ENCODE measurements around the gene ZFP3. TPM values are rescaled to one million over a fixed set of nuclear protein-coding genes. Genes with fewer than 3 reads are reported as not detected.
"Not testable (repeated sequence)": the region's sequence is repeated elsewhere in the genome, so short reads cannot be mapped to it uniquely, and the experiment has no call there.

The ZFP3 gene
- total RNA-seq, 1 donor, result 3.6 TPM

- no peaks in the 10 kb centered on the region for H3K36me3 ChIP-seq (ENCODE audit: insufficient read depth, low read length)
- H3K9me3 ChIP-seq (ENCODE audit: low read depth, low read length), result no peaks in the 10 kb centered on the region
- no peaks in the 10 kb centered on the region for H4K20me1 ChIP-seq (ENCODE audit: insufficient read depth, low read length)
- no peak overlapping the region for H2AFZ ChIP-seq (ENCODE audit: low read length)
- DNase-seq (ENCODE audit: insufficient read length, low spot score, missing footprints), result no peak
- H3K4me2 ChIP-seq (ENCODE audit: insufficient read depth, low read length), result no peak overlapping the region
- H3K4me1 ChIP-seq (ENCODE audit: insufficient read depth, low read length), result no peaks in the 10 kb centered on the region
- no peak overlapping the region for H3K27ac ChIP-seq (ENCODE audit: low read depth, low read length)
- no peaks in the 10 kb centered on the region for H3K79me2 ChIP-seq (ENCODE audit: insufficient read depth, low read length)
- no peak overlapping the region for H3K4me3 ChIP-seq (ENCODE audit: insufficient read depth, low read length)
- no peaks in the 10 kb centered on the region for H3K27me3 ChIP-seq (ENCODE audit: insufficient read depth, low read length)
- no peak for TF ChIP-seq CTCF (IDR thresholded peaks at IDR 0.05; ENCODE audit: extremely low read depth, low read depth, low read length)
Measured at GRCh38 chr17:5065227-5065744, 13.0 kb upstream of the ZFP3 start.

GRCh38 chr17:5068236-5068635 lies 10.0 kb upstream of the ZFP3 start:
- DNase-seq (ENCODE audit: insufficient read length, low spot score, missing footprints), result no peak

GRCh38 chr17:5069724-5070123 lies 8.5 kb upstream of the ZFP3 start:
- Histone ChIP-seq H3K4me3 (ENCODE audit: insufficient read depth, low read length) (no peak overlapping the region), H3K9me3 (ENCODE audit: low read depth, low read length) (no peaks in the 10 kb centered on the region), H4K20me1 (ENCODE audit: insufficient read depth, low read length) (no peaks in the 10 kb centered on the region), H2AFZ (ENCODE audit: low read length) (no peak overlapping the region), H3K27me3 (ENCODE audit: insufficient read depth, low read length) (no peaks in the 10 kb centered on the region), H3K79me2 (ENCODE audit: insufficient read depth, low read length) (no peaks in the 10 kb centered on the region), H3K27ac (ENCODE audit: low read depth, low read length) (no peak overlapping the region), H3K36me3 (ENCODE audit: insufficient read depth, low read length) (no peaks in the 10 kb centered on the region), H3K4me2 (ENCODE audit: insufficient read depth, low read length) (no peak overlapping the region), H3K4me1 (ENCODE audit: insufficient read depth, low read length) (no peaks in the 10 kb centered on the region)
- TF ChIP-seq CTCF (IDR thresholded peaks at IDR 0.05; ENCODE audit: extremely low read depth, low read depth, low read length), result no peak
- no peak for DNase-seq (ENCODE audit: insufficient read length, low spot score, missing footprints)

More at GRCh38 chr17:5068236-5068635, 10.0 kb upstream of the ZFP3 start:
- Histone ChIP-seq H4K20me1 (ENCODE audit: insufficient read depth, low read length) (no peaks in the 10 kb centered on the region), H3K9me3 (ENCODE audit: low read depth, low read length) (no peaks in the 10 kb centered on the region), H2AFZ (ENCODE audit: low read length) (no peak overlapping the region), H3K4me3 (ENCODE audit: insufficient read depth, low read length) (no peak overlapping the region), H3K27ac (ENCODE audit: low read depth, low read length) (no peak overlapping the region), H3K36me3 (ENCODE audit: insufficient read depth, low read length) (no peaks in the 10 kb centered on the region), H3K79me2 (ENCODE audit: insufficient read depth, low read length) (no peaks in the 10 kb centered on the region), H3K4me1 (ENCODE audit: insufficient read depth, low read length) (no peaks in the 10 kb centered on the region), H3K4me2 (ENCODE audit: insufficient read depth, low read length) (no peak overlapping the region), H3K27me3 (ENCODE audit: insufficient read depth, low read length) (no peaks in the 10 kb centered on the region)
- no peak for TF ChIP-seq CTCF (IDR thresholded peaks at IDR 0.05; ENCODE audit: extremely low read depth, low read depth, low read length)

- not testable (repeated sequence) for H3K4me1 ChIP-seq (ENCODE audit: insufficient read depth, low read length); H2AFZ ChIP-seq (ENCODE audit: low read length); H3K4me2 ChIP-seq (ENCODE audit: insufficient read depth, low read length); H3K4me3 ChIP-seq (ENCODE audit: insufficient read depth, low read length); DNase-seq (ENCODE audit: insufficient read length, low spot score, missing footprints); H3K27me3 ChIP-seq (ENCODE audit: insufficient read depth, low read length); H3K36me3 ChIP-seq (ENCODE audit: insufficient read depth, low read length); H3K9me3 ChIP-seq (ENCODE audit: low read depth, low read length); H4K20me1 ChIP-seq (ENCODE audit: insufficient read depth, low read length); H3K27ac ChIP-seq (ENCODE audit: low read depth, low read length); H3K79me2 ChIP-seq (ENCODE audit: insufficient read depth, low read length)
Measured at GRCh38 chr17:5075472-5075871, 2.8 kb upstream of the ZFP3 start.

- H3K36me3 ChIP-seq (ENCODE audit: insufficient read depth, low read length); DNase-seq (ENCODE audit: insufficient read length, low spot score, missing footprints); H3K27ac ChIP-seq (ENCODE audit: low read depth, low read length); H3K4me1 ChIP-seq (ENCODE audit: insufficient read depth, low read length); H3K9me3 ChIP-seq (ENCODE audit: low read depth, low read length); H4K20me1 ChIP-seq (ENCODE audit: insufficient read depth, low read length); H3K79me2 ChIP-seq (ENCODE audit: insufficient read depth, low read length); H3K27me3 ChIP-seq (ENCODE audit: insufficient read depth, low read length): not testable (repeated sequence)
- peak overlapping the region; percentile 83 for H3K4me2 ChIP-seq (ENCODE audit: insufficient read depth, low read length)
- H3K4me3 ChIP-seq (ENCODE audit: insufficient read depth, low read length), result peak overlapping the region; percentile 89
- peak overlapping the region; percentile 99 for H2AFZ ChIP-seq (ENCODE audit: low read length)
Measured at GRCh38 chr17:5077275-5077674, 992 bp upstream of the ZFP3 start.
